ENCODE measurements around the gene ARID1B.

GRCh38 chr6:157148391-157149323 is 371.5 kb downstream of the ARID1B start:
- TF ChIP-seq EZH2 (IDR thresholded peaks at IDR 0.05; ENCODE audit: low read length, unreplicated experiment), result no peak
- no peak for TF ChIP-seq CTCF (conservative IDR thresholded peaks at IDR 0.05; ENCODE audit: low read depth, low read length)
- no peak for TF ChIP-seq EZH2phosphoT487 (IDR thresholded peaks at IDR 0.05; ENCODE audit: borderline replicate concordance, low read length)
